Left ventricle myocardium inferior (tissue), 1 donor: ENCODE results near the gene C20orf173. TPM values are rescaled to one million over a fixed set of nuclear protein-coding genes. Genes with fewer than 3 reads are reported as not detected.
A peak's percentile ranks its signal among the peaks of the same experiment; 100 is the strongest.
"Not testable (repeated sequence)": the region's sequence is repeated elsewhere in the genome, so short reads cannot be mapped to it uniquely, and the experiment has no call there.

Experiments used
- DNase-seq: peaks from one replicate; pipeline ENCODE4 v3.0.0-alpha.2; 2020
- H3K27ac ChIP-seq: fragments of 200-600 bp; replicated peaks from 2 replicates; pipeline ENCODE4 v1.8.0; 2021
- H3K27me3 ChIP-seq: fragments of 200-600 bp; 2 replicates; pipeline ENCODE4 v1.8.0; 2021; ENCODE audit warnings: low read depth
- H3K36me3 ChIP-seq: fragments of 200-600 bp; 2 replicates; pipeline ENCODE4 v1.8.0; 2021
- H3K4me1 ChIP-seq: fragments of 200-600 bp; 2 replicates; pipeline ENCODE4 v1.8.0; 2021
- H3K4me3 ChIP-seq: fragments of 200-600 bp; 2 replicates; pipeline ENCODE4 v1.8.0; 2021; ENCODE audit warnings: mild to moderate bottlenecking, moderate library complexity
- H3K9me3 ChIP-seq: fragments of 200-600 bp; replicated peaks from 2 replicates; pipeline ENCODE4 v1.8.0; 2021
- intact Hi-C: fragments of 100-400 bp; cut with micrococcal nuclease; formaldehyde crosslinking; loops from one replicate; pipeline ENCODE4 v1.11.0; 2022
- total RNA-seq: library from RNA; stranded (reverse); fragmentation: NEBNext Ultra II Directional; extraction: Animal tissue kit (Norgen Biotek cat#: 25700); gene quantifications from one replicate; pipeline ENCODE4 v1.2.1, GENCODE V29; 2021
- TF ChIP-seq, protein P1 (sequence below): fragments of 200-600 bp; IDR thresholded peaks from 2 replicates; pipeline ENCODE4 v1.8.0; 2021; ENCODE audit warnings: antibody characterized with exemption, mild to moderate bottlenecking, borderline replicate concordance
- donor health status: DM: no; HTN: yes; CAD: no; lungs with severe emphysema.

C20orf173 gene
- total RNA-seq, 1 donor from 2014 or later: not detected

DNA sequence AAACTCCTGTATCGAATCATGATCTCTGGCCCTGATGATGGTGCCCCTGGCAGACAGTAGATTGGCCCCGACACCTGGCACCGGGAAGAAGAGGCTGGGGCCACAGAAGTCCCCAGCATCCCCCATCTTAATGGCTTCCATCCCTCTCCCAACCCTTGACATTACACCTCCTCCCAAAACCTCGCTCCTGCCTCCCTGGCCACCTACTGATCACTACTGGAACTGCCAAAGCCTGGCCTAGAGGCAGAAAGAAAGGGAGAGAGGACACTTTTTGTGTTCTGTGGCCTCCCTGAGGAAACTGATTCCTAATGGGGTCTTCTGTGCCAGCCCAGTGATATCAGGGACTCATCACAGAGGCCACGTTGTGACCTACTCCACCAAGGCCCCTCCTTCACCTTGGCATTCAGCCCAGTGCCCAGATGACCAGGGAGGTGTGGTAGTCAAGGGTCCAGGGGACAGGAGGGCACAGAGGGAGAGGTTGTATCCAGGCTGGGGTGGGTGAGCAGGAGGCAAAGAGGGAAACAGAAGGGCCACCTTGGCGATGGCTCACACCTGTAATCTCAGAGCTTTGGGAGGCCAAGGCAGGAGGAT lies 6.1 kb downstream of the C20orf173 start:
- H3K9me3 ChIP-seq: no peaks in the 10 kb centered on the region
- DNase-seq: no peak
- TF ChIP-seq, protein P1, sequence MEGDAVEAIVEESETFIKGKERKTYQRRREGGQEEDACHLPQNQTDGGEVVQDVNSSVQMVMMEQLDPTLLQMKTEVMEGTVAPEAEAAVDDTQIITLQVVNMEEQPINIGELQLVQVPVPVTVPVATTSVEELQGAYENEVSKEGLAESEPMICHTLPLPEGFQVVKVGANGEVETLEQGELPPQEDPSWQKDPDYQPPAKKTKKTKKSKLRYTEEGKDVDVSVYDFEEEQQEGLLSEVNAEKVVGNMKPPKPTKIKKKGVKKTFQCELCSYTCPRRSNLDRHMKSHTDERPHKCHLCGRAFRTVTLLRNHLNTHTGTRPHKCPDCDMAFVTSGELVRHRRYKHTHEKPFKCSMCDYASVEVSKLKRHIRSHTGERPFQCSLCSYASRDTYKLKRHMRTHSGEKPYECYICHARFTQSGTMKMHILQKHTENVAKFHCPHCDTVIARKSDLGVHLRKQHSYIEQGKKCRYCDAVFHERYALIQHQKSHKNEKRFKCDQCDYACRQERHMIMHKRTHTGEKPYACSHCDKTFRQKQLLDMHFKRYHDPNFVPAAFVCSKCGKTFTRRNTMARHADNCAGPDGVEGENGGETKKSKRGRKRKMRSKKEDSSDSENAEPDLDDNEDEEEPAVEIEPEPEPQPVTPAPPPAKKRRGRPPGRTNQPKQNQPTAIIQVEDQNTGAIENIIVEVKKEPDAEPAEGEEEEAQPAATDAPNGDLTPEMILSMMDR: peak; percentile 55
- intact Hi-C loops: no loop called here
- no peak overlapping the region for H3K4me3 ChIP-seq
- no peaks in the 10 kb centered on the region for H3K27me3 ChIP-seq
- no peaks in the 10 kb centered on the region for H3K4me1 ChIP-seq
- H3K36me3 ChIP-seq: no peaks in the 10 kb centered on the region
- no peak overlapping the region for H3K27ac ChIP-seq

DNA sequence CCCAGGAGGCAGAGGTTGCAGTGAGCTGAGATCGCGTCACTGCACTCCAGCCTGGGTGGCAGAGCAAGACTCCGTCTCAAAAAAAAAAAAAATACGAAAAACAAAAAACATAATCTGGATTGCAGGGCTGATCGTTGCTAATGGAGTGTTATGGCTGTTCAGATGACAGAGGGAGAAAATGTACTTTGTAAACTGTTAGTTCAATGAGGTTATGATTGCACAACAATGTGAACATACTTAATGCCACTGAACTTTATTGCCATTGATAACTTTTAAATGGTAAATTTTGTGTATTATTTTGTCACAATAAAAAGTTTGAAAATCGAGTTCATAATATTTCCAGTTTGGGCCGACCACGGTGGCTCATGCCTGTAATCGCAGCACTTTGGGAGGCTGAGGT lies 10.5 kb downstream of the C20orf173 start:
- intact Hi-C loops: no loop called here
- H3K4me1 ChIP-seq: peaks cover 10% of the 10 kb centered on the region
- DNase-seq: no peak
- no peaks in the 10 kb centered on the region for H3K27me3 ChIP-seq
- H3K27ac ChIP-seq: no peak overlapping the region
- TF ChIP-seq, protein P1: no peak
- H3K9me3 ChIP-seq: no peaks in the 10 kb centered on the region
- H3K4me3 ChIP-seq: no peak overlapping the region
- H3K36me3 ChIP-seq: no peaks in the 10 kb centered on the region

DNA sequence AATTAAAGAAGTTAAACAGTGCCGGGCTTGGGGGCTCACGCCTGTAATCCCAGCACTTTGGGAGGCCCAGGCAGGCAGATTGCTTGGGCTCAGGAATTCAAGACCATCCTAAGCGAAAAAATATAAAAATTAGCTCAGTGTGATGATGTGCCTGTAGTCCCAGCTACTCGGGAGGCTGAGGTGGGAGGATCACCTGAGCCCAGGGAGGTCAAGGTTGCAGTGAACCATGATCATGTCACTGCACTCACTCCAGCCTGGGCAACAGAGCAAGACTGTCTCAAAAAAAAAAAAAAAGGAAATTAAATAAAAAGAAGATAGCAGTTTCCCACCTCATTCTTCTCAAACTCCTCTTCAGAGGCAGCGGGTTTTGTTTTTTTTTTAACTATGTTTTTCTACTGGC lies 11.7 kb downstream of the C20orf173 start:
- intact Hi-C loops, H3K4me3 ChIP-seq, H3K9me3 ChIP-seq, H3K27me3 ChIP-seq, H3K27ac ChIP-seq, H3K36me3 ChIP-seq, H3K4me1 ChIP-seq, DNase-seq: not testable (repeated sequence)

DNA sequence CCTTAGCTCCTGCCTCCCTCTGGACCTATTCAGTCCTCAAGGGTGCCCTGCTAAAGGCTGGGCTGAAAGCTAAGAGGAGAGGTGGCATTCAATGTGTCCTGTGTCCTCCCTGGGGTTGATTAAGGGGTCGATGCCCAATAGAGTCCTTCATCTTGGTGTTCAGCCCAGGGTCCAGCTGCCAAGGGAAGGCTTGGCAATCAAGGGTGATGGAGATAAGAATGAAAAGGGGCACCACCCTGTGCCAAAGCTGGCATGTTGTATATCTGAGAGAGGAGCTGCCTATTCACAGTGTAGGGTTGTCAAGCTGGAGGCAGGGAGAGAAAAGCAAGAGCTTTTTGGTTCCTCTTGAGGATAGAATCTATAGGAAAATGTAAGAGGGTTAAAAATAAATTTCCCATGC lies 12.3 kb downstream of the C20orf173 start:
- H3K36me3 ChIP-seq: no peaks in the 10 kb centered on the region
- no peak overlapping the region for H3K27ac ChIP-seq
- peak; percentile 20 for DNase-seq
- H3K9me3 ChIP-seq: no peaks in the 10 kb centered on the region
- no peak overlapping the region for H3K4me3 ChIP-seq
- H3K4me1 ChIP-seq: peaks cover 11% of the 10 kb centered on the region
- TF ChIP-seq, protein P1: no peak
- H3K27me3 ChIP-seq: no peaks in the 10 kb centered on the region
- intact Hi-C loops: no loop called here

DNA sequence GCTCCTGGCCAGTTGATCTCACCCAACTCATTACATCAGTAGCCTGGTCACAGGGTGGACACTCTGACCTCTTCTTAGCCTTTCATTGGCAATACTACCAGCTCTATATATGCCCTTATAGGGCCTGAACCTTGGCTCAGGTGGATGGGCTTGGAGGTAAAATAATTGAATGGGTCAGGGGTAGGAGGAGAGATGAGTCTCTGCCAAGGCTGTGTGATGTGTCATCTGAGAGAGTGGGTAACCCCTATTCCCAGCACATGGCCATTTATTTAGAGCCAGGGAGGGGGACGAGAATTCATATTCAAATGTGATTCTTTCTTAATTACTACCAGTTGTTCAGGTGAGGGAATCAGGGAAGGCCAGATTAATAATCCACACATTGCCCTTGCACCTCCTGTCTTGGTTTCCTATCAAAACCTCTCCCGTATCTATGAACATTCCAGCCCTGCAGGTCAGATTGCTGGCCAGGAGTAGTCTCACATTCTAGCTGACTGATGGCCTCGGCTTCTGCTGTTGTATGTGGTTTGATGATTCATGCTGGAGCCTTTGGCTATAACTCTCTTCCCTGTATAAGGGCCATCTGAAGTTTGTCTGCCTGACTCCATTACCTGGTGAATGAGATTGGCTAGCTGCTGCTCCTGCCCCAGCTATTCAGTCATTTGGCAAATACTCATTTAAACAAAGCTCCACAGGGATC lies 13.4 kb downstream of the C20orf173 start:
- H3K27ac ChIP-seq: no peak overlapping the region
- intact Hi-C loops: no loop called here
- H3K9me3 ChIP-seq: no peaks in the 10 kb centered on the region
- peaks cover 14% of the 10 kb centered on the region for H3K4me1 ChIP-seq
- no peak overlapping the region for H3K4me3 ChIP-seq
- peaks cover 7% of the 10 kb centered on the region for H3K36me3 ChIP-seq
- DNase-seq: no peak
- TF ChIP-seq, protein P1: no peak
- no peaks in the 10 kb centered on the region for H3K27me3 ChIP-seq

DNA sequence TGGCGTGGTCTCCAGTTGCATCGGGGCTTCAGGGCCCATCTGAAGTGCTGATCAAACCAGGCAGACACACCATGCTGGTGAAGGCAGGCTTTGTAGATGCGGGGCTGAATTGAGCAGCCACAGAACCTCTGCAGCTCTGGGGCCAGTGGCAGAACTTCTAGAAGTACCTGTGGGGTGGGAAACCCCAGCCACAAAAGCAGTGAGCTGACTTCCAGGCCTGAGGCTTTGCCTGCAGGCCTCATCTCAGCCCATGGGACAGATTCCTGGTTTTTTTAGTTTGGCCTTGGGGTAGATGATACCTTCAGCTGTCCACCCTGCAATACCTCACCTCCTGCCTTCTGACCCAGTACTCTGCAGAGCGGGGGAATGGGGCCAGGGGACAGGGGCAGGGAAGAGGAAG lies 14.1 kb downstream of the C20orf173 start:
- no peaks in the 10 kb centered on the region for H3K27me3 ChIP-seq
- H3K27ac ChIP-seq: no peak overlapping the region
- H3K4me1 ChIP-seq: peaks cover 14% of the 10 kb centered on the region
- intact Hi-C loops: no loop called here
- peaks cover 15% of the 10 kb centered on the region for H3K36me3 ChIP-seq
- DNase-seq: no peak
- H3K9me3 ChIP-seq: no peaks in the 10 kb centered on the region
- TF ChIP-seq, protein P1: no peak
- no peak overlapping the region for H3K4me3 ChIP-seq
